GM12878 (cell line): Measurements from ENCODE around the gene RNF130. TPM values are rescaled to one million over a fixed set of nuclear protein-coding genes. Genes with fewer than 3 reads are reported as not detected.
A peak's percentile ranks its signal among the peaks of the same experiment; 100 is the strongest.

ENCODE experiments used
- BHLHE40 ChIP-seq, 2 experiments: fragments of 450-650 bp in 1 of 2; IDR thresholded peaks; 2 replicates each; pipeline ENCODE4 v1.6.1; 2011 to 2017; ENCODE audit warnings: low read depth in 2 of 2, borderline replicate concordance in 1 of 2, improper control_type of control experiment in 1 of 2, low read length in 1 of 2, mild to moderate bottlenecking in 1 of 2
- CBFB ChIP-seq: IDR thresholded peaks from 2 replicates; pipeline ENCODE4 v1.6.1; 2016; ENCODE audit warnings: antibody characterized with exemption, low read depth
- KAT2A ChIP-seq: conservative IDR thresholded peaks from 2 replicates; pipeline ENCODE4 v1.6.1; 2011; ENCODE audit warnings: low read depth, low read length; ENCODE audit not compliant: control insufficient read depth
- LARP7 ChIP-seq: fragments of 450-650 bp; IDR thresholded peaks from 2 replicates; pipeline ENCODE4 v1.6.1; 2017; ENCODE audit warnings: mild to moderate bottlenecking
- NFYB ChIP-seq: IDR thresholded peaks from 2 replicates; pipeline ENCODE4 v1.6.1; 2011; ENCODE audit warnings: low read depth, mild to moderate bottlenecking, low read length, improper control_type of control experiment, moderate library complexity; ENCODE audit not compliant: insufficient read depth
- POLR2AphosphoS2 ChIP-seq: IDR thresholded peaks from 2 replicates; pipeline ENCODE4 v1.6.1; 2011; ENCODE audit warnings: low read depth, mild to moderate bottlenecking, low read length, improper control_type of control experiment, moderate library complexity
- TCF3 ChIP-seq: IDR thresholded peaks from 2 replicates; pipeline ENCODE4 v1.6.1; 2012; ENCODE audit warnings: low read depth, mild to moderate bottlenecking, low read length, borderline replicate concordance; ENCODE audit not compliant: insufficient read depth
- polyA plus RNA-seq, 11 experiments: library from polyadenylated mRNA; depleted of rRNA in 4 of 11; unstranded in 6 of 11; stranded (reverse) in 5 of 11; fragments of >200 nt; fragmentation: Nextera tagmentation in 4 of 11; fragmentation: Illumina TruSeq in 1 of 11; extraction: Ambion mirVana in 4 of 11; extraction: Trizol in 1 of 11; gene quantifications; 1 replicate in 1 of 11; 2 replicates in 10 of 11; pipeline versions ENCODE4 v1.2.1 to v1.2.3, GENCODE V29; 2011 to 2016; ENCODE audit warnings: inconsistent platforms in 2 of 11, missing spikeins in 2 of 11, low read depth in 1 of 11
- total RNA-seq, 4 experiments: library from RNA; depleted of rRNA in 3 of 4; stranded (reverse); fragments of >200 nt in 3 of 4; fragmentation: Illumina TruSeq in 1 of 4; extraction: Trizol in 1 of 4; gene quantifications; 2 replicates each; pipeline versions ENCODE4 v1.2.1 to v1.2.3, GENCODE V29; 2013 to 2021
- TF ChIP-seq, protein P1 (sequence below): fragments of 450-650 bp; formaldehyde crosslinking; IDR thresholded peaks from 2 replicates; pipeline ENCODE4 v1.4.0; 2022; ENCODE audit warnings: mild to moderate bottlenecking, moderate library complexity
- TF ChIP-seq, protein P2 (sequence below), 3 experiments: IDR thresholded peaks in 2 of 3; conservative IDR thresholded peaks in 1 of 3; 2 replicates each; pipeline ENCODE4 v1.5.1; 2011; ENCODE audit warnings: low read depth in 3 of 3, low read length in 3 of 3, mild to moderate bottlenecking in 3 of 3, control low read depth in 2 of 3, moderate library complexity in 2 of 3, inconsistent platforms in 1 of 3, mixed read lengths in 1 of 3; ENCODE audit not compliant: control insufficient read depth in 2 of 3, insufficient read depth in 1 of 3; ENCODE audit errors: extremely low read depth in 1 of 3
- TF ChIP-seq, protein P3 (sequence below): fragments of 450-650 bp; IDR thresholded peaks from 2 replicates; pipeline ENCODE4 v1.6.1; 2017; ENCODE audit warnings: mild to moderate bottlenecking, moderate library complexity
- TF ChIP-seq, protein P4 (sequence below): fragments of 450-650 bp; IDR thresholded peaks from 2 replicates; pipeline ENCODE4 v1.6.1; 2017; ENCODE audit warnings: antibody characterized with exemption, mild to moderate bottlenecking, moderate library complexity

RNF130 gene
- total and polyA plus RNA-seq, 10 of the 15 experiments (the other 5 are each of a cell fraction or from before 2014, with no cell fraction given) = 0.04 to 0.36 (median 0.11) TPM; not detected in 1

DNA sequence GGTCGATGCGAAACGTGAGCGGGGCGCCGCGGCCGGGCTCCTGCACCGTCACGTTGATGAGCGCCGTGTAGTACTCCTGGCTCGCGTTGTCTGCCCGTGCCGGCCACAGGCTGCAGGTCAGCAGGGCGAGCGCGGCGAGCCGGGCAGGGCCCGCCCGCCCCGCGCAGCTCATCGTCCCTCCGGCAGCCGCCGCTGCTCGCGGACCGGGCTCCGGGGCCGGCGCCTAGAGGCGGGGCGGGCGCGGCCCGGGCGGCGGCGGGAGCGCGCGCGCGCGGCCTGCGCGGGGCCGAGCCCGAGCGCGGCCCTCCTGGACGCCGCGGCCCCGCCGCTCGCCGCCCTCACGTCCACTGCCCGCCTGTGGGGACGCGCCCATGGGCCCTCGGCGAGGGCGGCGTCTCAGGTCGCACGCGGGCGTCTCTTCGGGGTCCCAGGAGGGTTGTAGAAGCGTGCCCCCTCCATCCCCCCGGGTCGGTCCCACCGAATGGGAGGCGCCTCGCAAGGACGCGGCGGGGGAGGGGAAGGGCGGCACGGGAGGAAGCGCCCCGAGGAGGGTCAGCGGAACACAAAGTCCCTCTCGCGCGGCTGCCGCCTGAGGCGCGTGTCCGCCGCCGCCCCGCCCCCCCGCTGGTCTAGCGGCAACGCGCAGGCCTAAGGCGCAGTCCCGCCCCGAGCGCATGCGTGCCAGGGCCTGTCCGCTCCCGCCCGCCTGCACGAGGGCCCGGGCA, at the start of gene RNF130 (continued):
- TF ChIP-seq, protein P1, sequence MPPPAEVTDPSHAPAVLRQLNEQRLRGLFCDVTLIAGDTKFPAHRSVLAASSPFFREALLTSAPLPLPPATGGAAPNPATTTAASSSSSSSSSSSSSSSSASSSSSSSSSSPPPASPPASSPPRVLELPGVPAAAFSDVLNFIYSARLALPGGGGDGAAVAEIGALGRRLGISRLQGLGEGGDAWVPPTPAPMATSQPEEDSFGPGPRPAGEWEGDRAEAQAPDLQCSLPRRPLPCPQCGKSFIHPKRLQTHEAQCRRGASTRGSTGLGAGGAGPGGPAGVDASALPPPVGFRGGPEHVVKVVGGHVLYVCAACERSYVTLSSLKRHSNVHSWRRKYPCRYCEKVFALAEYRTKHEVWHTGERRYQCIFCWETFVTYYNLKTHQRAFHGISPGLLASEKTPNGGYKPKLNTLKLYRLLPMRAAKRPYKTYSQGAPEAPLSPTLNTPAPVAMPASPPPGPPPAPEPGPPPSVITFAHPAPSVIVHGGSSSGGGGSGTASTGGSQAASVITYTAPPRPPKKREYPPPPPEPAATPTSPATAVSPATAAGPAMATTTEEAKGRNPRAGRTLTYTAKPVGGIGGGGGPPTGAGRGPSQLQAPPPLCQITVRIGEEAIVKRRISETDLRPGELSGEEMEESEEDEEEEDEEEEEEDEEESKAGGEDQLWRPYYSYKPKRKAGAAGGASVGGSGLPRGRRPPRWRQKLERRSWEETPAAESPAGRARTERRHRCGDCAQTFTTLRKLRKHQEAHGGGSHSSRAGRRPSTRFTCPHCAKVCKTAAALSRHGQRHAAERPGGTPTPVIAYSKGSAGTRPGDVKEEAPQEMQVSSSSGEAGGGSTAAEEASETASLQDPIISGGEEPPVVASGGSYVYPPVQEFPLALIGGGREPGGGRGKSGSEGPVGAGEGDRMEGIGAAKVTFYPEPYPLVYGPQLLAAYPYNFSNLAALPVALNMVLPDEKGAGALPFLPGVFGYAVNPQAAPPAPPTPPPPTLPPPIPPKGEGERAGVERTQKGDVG (CRISPR knock-in tag) = no peak
- TF ChIP-seq, protein P2, sequence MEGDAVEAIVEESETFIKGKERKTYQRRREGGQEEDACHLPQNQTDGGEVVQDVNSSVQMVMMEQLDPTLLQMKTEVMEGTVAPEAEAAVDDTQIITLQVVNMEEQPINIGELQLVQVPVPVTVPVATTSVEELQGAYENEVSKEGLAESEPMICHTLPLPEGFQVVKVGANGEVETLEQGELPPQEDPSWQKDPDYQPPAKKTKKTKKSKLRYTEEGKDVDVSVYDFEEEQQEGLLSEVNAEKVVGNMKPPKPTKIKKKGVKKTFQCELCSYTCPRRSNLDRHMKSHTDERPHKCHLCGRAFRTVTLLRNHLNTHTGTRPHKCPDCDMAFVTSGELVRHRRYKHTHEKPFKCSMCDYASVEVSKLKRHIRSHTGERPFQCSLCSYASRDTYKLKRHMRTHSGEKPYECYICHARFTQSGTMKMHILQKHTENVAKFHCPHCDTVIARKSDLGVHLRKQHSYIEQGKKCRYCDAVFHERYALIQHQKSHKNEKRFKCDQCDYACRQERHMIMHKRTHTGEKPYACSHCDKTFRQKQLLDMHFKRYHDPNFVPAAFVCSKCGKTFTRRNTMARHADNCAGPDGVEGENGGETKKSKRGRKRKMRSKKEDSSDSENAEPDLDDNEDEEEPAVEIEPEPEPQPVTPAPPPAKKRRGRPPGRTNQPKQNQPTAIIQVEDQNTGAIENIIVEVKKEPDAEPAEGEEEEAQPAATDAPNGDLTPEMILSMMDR (IDR thresholded peaks at IDR 0.05 in 2 of 3, conservative IDR thresholded peaks at IDR 0.05 in 1 of 3; ENCODE audit: control insufficient read depth in 2 of 3, extremely low read depth in 1 of 3, insufficient read depth in 1 of 3, low read depth in 3 of 3, low read length in 3 of 3) = no peak
- TF ChIP-seq, protein P3, sequence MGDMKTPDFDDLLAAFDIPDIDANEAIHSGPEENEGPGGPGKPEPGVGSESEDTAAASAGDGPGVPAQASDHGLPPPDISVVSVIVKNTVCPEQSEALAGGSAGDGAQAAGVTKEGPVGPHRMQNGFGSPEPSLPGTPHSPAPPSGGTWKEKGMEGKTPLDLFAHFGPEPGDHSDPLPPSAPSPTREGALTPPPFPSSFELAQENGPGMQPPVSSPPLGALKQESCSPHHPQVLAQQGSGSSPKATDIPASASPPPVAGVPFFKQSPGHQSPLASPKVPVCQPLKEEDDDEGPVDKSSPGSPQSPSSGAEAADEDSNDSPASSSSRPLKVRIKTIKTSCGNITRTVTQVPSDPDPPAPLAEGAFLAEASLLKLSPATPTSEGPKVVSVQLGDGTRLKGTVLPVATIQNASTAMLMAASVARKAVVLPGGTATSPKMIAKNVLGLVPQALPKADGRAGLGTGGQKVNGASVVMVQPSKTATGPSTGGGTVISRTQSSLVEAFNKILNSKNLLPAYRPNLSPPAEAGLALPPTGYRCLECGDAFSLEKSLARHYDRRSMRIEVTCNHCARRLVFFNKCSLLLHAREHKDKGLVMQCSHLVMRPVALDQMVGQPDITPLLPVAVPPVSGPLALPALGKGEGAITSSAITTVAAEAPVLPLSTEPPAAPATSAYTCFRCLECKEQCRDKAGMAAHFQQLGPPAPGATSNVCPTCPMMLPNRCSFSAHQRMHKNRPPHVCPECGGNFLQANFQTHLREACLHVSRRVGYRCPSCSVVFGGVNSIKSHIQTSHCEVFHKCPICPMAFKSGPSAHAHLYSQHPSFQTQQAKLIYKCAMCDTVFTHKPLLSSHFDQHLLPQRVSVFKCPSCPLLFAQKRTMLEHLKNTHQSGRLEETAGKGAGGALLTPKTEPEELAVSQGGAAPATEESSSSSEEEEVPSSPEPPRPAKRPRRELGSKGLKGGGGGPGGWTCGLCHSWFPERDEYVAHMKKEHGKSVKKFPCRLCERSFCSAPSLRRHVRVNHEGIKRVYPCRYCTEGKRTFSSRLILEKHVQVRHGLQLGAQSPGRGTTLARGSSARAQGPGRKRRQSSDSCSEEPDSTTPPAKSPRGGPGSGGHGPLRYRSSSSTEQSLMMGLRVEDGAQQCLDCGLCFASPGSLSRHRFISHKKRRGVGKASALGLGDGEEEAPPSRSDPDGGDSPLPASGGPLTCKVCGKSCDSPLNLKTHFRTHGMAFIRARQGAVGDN = peak; percentile 67
- TF ChIP-seq BHLHE40 (IDR thresholded peaks at IDR 0.05; ENCODE audit: borderline replicate concordance in 1 of 2, low read depth in 2 of 2, low read length in 1 of 2) = peak; percentile 51 to 69; a peak in 3 of 4 replicates
- no peak for TF ChIP-seq KAT2A
- TF ChIP-seq POLR2AphosphoS2 = no peak
- TF ChIP-seq TCF3 = no peak
- no peak for TF ChIP-seq NFYB
- TF ChIP-seq, protein P4, sequence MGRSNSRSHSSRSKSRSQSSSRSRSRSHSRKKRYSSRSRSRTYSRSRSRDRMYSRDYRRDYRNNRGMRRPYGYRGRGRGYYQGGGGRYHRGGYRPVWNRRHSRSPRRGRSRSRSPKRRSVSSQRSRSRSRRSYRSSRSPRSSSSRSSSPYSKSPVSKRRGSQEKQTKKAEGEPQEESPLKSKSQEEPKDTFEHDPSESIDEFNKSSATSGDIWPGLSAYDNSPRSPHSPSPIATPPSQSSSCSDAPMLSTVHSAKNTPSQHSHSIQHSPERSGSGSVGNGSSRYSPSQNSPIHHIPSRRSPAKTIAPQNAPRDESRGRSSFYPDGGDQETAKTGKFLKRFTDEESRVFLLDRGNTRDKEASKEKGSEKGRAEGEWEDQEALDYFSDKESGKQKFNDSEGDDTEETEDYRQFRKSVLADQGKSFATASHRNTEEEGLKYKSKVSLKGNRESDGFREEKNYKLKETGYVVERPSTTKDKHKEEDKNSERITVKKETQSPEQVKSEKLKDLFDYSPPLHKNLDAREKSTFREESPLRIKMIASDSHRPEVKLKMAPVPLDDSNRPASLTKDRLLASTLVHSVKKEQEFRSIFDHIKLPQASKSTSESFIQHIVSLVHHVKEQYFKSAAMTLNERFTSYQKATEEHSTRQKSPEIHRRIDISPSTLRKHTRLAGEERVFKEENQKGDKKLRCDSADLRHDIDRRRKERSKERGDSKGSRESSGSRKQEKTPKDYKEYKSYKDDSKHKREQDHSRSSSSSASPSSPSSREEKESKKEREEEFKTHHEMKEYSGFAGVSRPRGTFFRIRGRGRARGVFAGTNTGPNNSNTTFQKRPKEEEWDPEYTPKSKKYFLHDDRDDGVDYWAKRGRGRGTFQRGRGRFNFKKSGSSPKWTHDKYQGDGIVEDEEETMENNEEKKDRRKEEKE = no peak
- peak; percentile 13; the same call in 1 of the 2 replicates for TF ChIP-seq LARP7
- no peak for TF ChIP-seq CBFB
- TF ChIP-seq, all 136 proteins: peak for 8
